C4-2B (cell line): ENCODE data around the gene UXT.

Experiments
- ZFX ChIP-seq: fragments of 450-650 bp; IDR thresholded peaks from 2 replicates; pipeline ENCODE4 v1.6.1; 2017
- TF ChIP-seq, protein P1 (sequence below): fragments of 450-650 bp; conservative IDR thresholded peaks from 2 replicates; pipeline ENCODE4 v1.5.1; 2017; ENCODE audit warnings: mild to moderate bottlenecking

GRCh38 chrX:47707031-47707780 is 48.2 kb upstream of the UXT start:
- TF ChIP-seq, protein P1, sequence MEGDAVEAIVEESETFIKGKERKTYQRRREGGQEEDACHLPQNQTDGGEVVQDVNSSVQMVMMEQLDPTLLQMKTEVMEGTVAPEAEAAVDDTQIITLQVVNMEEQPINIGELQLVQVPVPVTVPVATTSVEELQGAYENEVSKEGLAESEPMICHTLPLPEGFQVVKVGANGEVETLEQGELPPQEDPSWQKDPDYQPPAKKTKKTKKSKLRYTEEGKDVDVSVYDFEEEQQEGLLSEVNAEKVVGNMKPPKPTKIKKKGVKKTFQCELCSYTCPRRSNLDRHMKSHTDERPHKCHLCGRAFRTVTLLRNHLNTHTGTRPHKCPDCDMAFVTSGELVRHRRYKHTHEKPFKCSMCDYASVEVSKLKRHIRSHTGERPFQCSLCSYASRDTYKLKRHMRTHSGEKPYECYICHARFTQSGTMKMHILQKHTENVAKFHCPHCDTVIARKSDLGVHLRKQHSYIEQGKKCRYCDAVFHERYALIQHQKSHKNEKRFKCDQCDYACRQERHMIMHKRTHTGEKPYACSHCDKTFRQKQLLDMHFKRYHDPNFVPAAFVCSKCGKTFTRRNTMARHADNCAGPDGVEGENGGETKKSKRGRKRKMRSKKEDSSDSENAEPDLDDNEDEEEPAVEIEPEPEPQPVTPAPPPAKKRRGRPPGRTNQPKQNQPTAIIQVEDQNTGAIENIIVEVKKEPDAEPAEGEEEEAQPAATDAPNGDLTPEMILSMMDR, result no peak
- no peak for TF ChIP-seq ZFX
